ENCODE results near the gene CUL7. TPM values are rescaled to one million over a fixed set of nuclear protein-coding genes. Genes with fewer than 3 reads are reported as not detected.

Gene CUL7
- total and polyA plus RNA-seq, 2 of the 8 experiments (the other 6 are each of a cell fraction or from before 2014, with no cell fraction given): 10.8 to 15.0 TPM

DNA sequence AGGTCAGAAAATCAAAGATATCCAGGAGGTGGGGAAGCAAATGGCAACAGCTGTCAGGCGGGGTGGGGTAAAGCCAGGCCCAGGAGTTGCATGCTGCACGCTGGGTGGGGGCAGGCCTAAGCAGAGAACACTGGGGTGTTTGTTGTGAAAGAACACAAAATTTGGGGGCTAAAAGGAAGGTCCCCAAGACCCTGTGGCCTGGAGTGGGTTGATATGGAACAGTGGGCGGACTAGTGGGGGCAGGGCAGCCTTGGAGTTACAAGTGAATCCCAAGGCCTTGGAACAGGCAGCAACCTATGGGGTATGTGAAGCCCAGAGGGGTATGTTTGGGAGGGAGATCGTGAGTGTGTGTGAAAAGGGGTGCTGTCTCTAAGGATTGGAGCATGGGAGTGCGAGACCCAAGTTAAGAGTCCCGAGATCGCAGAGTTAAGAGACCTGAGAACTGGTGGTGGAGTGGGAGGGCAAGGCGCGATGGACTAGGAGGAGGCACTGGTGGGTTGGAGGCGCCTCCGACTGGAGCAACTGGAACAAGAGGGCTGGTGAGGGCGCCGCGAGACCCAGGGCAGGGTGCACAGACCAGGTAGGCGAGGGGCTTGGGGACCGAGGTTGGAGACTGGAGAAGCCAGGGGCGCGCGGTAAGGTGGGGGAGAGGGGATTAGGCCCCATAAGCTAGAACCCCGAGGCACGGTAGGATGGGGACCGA, 658 bp downstream of the CUL7 start:
- peak overlapping the region; percentile 85 for H3K4ac ChIP-seq (replicated peaks; ENCODE audit: insufficient read length, low read depth, low read length)
- POLR2A ChIA-PET (ENCODE audit: partially characterized antibody): interaction anchor here (0.8 to 29.7 kb wide), 20 partner anchors 8 to 1193 kb away, joined by 3 to 584 read pairs (median 5); partner anchors contain the start of genes KLHDC3, MEA1, PEX6 and PTK7
- peak overlapping the region; percentile 72 to 91 (median 78) for H3K4me3 ChIP-seq (ENCODE audit: extremely low read depth in 1 of 4, insufficient read depth in 2 of 4, low read depth in 3 of 4, low read length in 4 of 4)
- H3K27ac ChIP-seq (ENCODE audit: low read depth, low read length): peak overlapping the region; percentile 87
- H4K20me1 ChIP-seq (replicated peaks in 1 of 2; ENCODE audit: control insufficient read depth in 1 of 2, insufficient read depth in 2 of 2, low read length in 2 of 2): peaks cover 1 to 4% of the 10 kb centered on the region in 2 experiments
- no peaks in the 10 kb centered on the region for H3K9me3 ChIP-seq (ENCODE audit: insufficient read depth in 2 of 2, low read depth in 1 of 2, low read length in 1 of 2)
- H2BK5ac ChIP-seq (ENCODE audit: low read depth, low read length): peak overlapping the region; percentile 92
- FAIRE-seq (no peak), DNase-seq (ENCODE audit: low read depth in 1 of 2, low spot score in 2 of 2) (no peak)
- peak overlapping the region; percentile 90; the same call in 1 of the 2 replicates for H4K8ac ChIP-seq (ENCODE audit: extremely low read depth, insufficient read depth, low read length)
- H3K4me2 ChIP-seq (ENCODE audit: insufficient read depth in 1 of 2, low read depth in 2 of 2, low read length in 2 of 2): peak overlapping the region; percentile 83 to 97
- H3K23me2 ChIP-seq (ENCODE audit: low read depth, low read length): peaks cover 7% of the 10 kb centered on the region
- no peaks in the 10 kb centered on the region for H3K27me3 ChIP-seq (replicated peaks in 1 of 4; ENCODE audit: control insufficient read depth in 3 of 4, extremely low read depth in 1 of 4, insufficient read depth in 3 of 4, low read length in 3 of 4)
- H3K23ac ChIP-seq (ENCODE audit: insufficient read length): no peak overlapping the region
- H3K79me1 ChIP-seq (ENCODE audit: low read depth, low read length): peaks cover 8% of the 10 kb centered on the region
- H3K18ac ChIP-seq (ENCODE audit: extremely low read depth, low read length): peak overlapping the region; percentile 96
- CTCF ChIA-PET (ENCODE audit: partially characterized antibody): interaction anchor here (0.6 to 3.0 kb wide), 5 partner anchors 30 to 90 kb away, joined by 3 to 18 read pairs (median 3); no protein-coding TSS in a partner anchor
- peak overlapping the region; percentile 58 for H4K91ac ChIP-seq (replicated peaks; ENCODE audit: insufficient read length, low read length)
- WGBS, 2 experiments (ENCODE audit: extremely low coverage in 1 of 2, insufficient coverage in 1 of 2, insufficient read length in 1 of 2, insufficient replicate concordance in 2 of 2, low coverage in 1 of 2, low lambda C conversion rate in 2 of 2, missing lambda C conversion rate in 1 of 2): 18% methylated on average over 22 of the region's 22 CpGs; no CpG with 5 or more reads in 1 of the 2 experiments
- 0 out of 2 replicates have a peak overlapping the region, but pooled peaks have one; percentile 46 for H2BK12ac ChIP-seq (ENCODE audit: low read depth, low read length)
- peaks cover 5 to 28% (median 20%) of the 10 kb centered on the region in 4 experiments; a peak in 7 of 8 replicates for H3K36me3 ChIP-seq (ENCODE audit: control insufficient read depth in 2 of 4, insufficient read depth in 4 of 4, low read length in 3 of 4)
- peak overlapping the region; percentile 43 for H3K56ac ChIP-seq (replicated peaks; ENCODE audit: insufficient read length, low read depth, low read length)
- H3K9ac ChIP-seq (replicated peaks in 1 of 4; ENCODE audit: extremely low read depth in 1 of 4, low read depth in 3 of 4, low read length in 3 of 4): peak overlapping the region; percentile 80 to 88 (median 82)
- H2AK5ac ChIP-seq (ENCODE audit: low read depth, low read length): no peak overlapping the region
- peaks cover 0 to 5% of the 10 kb centered on the region in 2 experiments; a peak in 3 of 4 replicates for H3K79me2 ChIP-seq (ENCODE audit: control insufficient read depth in 1 of 2, insufficient read depth in 2 of 2, low read length in 2 of 2)
- peaks cover 0 to 10% (median 5%) of the 10 kb centered on the region in 4 experiments; a peak in 4 of 7 replicates for H3K4me1 ChIP-seq (replicated peaks in 1 of 4; ENCODE audit: control insufficient read depth in 3 of 4, insufficient read depth in 4 of 4, low read length in 3 of 4)
- H4K5ac ChIP-seq (ENCODE audit: insufficient read length, low read depth, low read length): peak overlapping the region; percentile 87
- H3K14ac ChIP-seq (ENCODE audit: insufficient read length): no peak overlapping the region
- no peak overlapping the region for H2BK120ac ChIP-seq (replicated peaks; ENCODE audit: low read depth, low read length)
- H2BK20ac ChIP-seq (ENCODE audit: low read length): no peak overlapping the region
- H2AFZ ChIP-seq (ENCODE audit: low read length): peak overlapping the region; percentile 36; the same call in 1 of the 2 replicates
- no peak overlapping the region for H2BK15ac ChIP-seq (ENCODE audit: low read length)
- TF ChIP-seq EZH2 (IDR thresholded peaks at IDR 0.05; ENCODE audit: low read depth, low read length, severe bottlenecking) (no peak), SUZ12 (IDR thresholded peaks at IDR 0.05; ENCODE audit: low read length) (no peak), EP300 (IDR thresholded peaks at IDR 0.05; ENCODE audit: borderline replicate concordance in 1 of 2, low read depth in 2 of 2, low read length in 2 of 2) (no peak), TBP (IDR thresholded peaks at IDR 0.05; ENCODE audit: low read depth, low read length) (no peak), TAF1 (IDR thresholded peaks at IDR 0.05; ENCODE audit: low read depth, low read length) (no peak), BCL11A (IDR thresholded peaks at IDR 0.05; ENCODE audit: low read depth in 2 of 2, low read length in 2 of 2) (no peak), MAFK (IDR thresholded peaks at IDR 0.05; ENCODE audit: low read depth, low read length) (no peak), CTCF (IDR thresholded peaks at IDR 0.05; ENCODE audit: control extremely low read depth in 1 of 3, insufficient read depth in 1 of 3, low read depth in 1 of 3, low read length in 3 of 3) (no peak)
